PFSK-1 (cell line): ENCODE data around the gene PPP1R9A.

Experiments
- FOXP2 ChIP-seq: optimal IDR thresholded peaks from 2 replicates; pipeline ENCODE3; 2011; ENCODE audit warnings: borderline replicate concordance, control low read depth, inconsistent platforms; ENCODE audit not compliant: insufficient read depth; ENCODE audit errors: extremely low read length, extremely low read depth
- POLR2AphosphoS5 ChIP-seq: IDR thresholded peaks from 2 replicates; pipeline ENCODE4 v1.6.1; 2012; ENCODE audit warnings: low read depth, mild to moderate bottlenecking, control low read depth, low read length, moderate library complexity
- REST ChIP-seq, 2 experiments: IDR thresholded peaks; 2 replicates each; pipeline versions ENCODE4 v1.6.1 to v1.8.0; 2011 to 2012; ENCODE audit warnings: low read depth in 2 of 2, low read length in 2 of 2, control low read depth in 1 of 2, inconsistent platforms in 1 of 2, mild to moderate bottlenecking in 1 of 2, moderate library complexity in 1 of 2; ENCODE audit not compliant: insufficient read depth in 1 of 2
- SIN3A ChIP-seq: IDR thresholded peaks from 2 replicates; pipeline ENCODE4 v1.6.1; 2012; ENCODE audit warnings: mild to moderate bottlenecking, low read length, moderate library complexity, borderline replicate concordance; ENCODE audit not compliant: insufficient read depth
- TAF1 ChIP-seq: IDR thresholded peaks from 2 replicates; pipeline ENCODE4 v1.6.1; 2012; ENCODE audit warnings: low read length, control low read depth, borderline replicate concordance; ENCODE audit not compliant: insufficient read depth

- TF ChIP-seq SIN3A: no peak
- TF ChIP-seq FOXP2: no peak
- TF ChIP-seq POLR2AphosphoS5: no peak
- TF ChIP-seq TAF1: no peak
- TF ChIP-seq REST (IDR thresholded peaks at IDR 0.05; ENCODE audit: insufficient read depth in 1 of 2, low read depth in 2 of 2, low read length in 2 of 2): no peak
These were observed 362.2 kb downstream of the PPP1R9A start for GRCh38 chr7:95269640-95270039.
